GM23338 (cell line): Measurements from ENCODE around the gene DCAF5. TPM values are rescaled to one million over a fixed set of nuclear protein-coding genes. Genes with fewer than 3 reads are reported as not detected.

Source experiments
- ATAC-seq: fragments of 200-7000 bp; cut with Tn5 transposase; 3 replicates; pipeline ENCODE4 v1.9.1; 2020
- DNase-seq: peaks from one replicate; pipeline ENCODE4 v3.0.0-alpha.2; 2015; ENCODE audit warnings: low spot score
- H2AFZ ChIP-seq: fragments of 200-600 bp; sonication (generic); 2 replicates; pipeline ENCODE4 v1.8.0; 2016; ENCODE audit warnings: antibody characterized with exemption, mild to moderate bottlenecking, moderate library complexity
- H3F3A ChIP-seq: fragments of 200-600 bp; sonication (generic); replicated peaks from 2 replicates; pipeline ENCODE4 v1.8.0; 2017; ENCODE audit warnings: antibody characterized with exemption, mixed run types, low read depth
- H3K27ac ChIP-seq: fragments of 200-600 bp; sonication (generic); 2 replicates; pipeline ENCODE4 v1.6.1; 2016; ENCODE audit warnings: low read depth
- H3K27me3 ChIP-seq: fragments of 200-600 bp; sonication (generic); 2 replicates; pipeline ENCODE4 v1.8.0; 2016; ENCODE audit warnings: mild to moderate bottlenecking, mixed run types, moderate library complexity; ENCODE audit not compliant: insufficient read depth
- H3K36me3 ChIP-seq: fragments of 200-600 bp; sonication (generic); 2 replicates; pipeline ENCODE4 v1.8.0; 2016; ENCODE audit warnings: mild to moderate bottlenecking; ENCODE audit not compliant: insufficient read depth
- H3K4me1 ChIP-seq: fragments of 200-600 bp; sonication (generic); 2 replicates; pipeline ENCODE4 v1.8.0; 2016; ENCODE audit warnings: mild to moderate bottlenecking, moderate library complexity; ENCODE audit not compliant: insufficient read depth
- H3K4me2 ChIP-seq: fragments of 200-600 bp; sonication (generic); 2 replicates; pipeline ENCODE4 v1.7.1; 2017; ENCODE audit warnings: mixed run types
- H3K4me3 ChIP-seq: fragments of 200-600 bp; sonication (generic); 2 replicates; pipeline ENCODE4 v1.6.1; 2016; ENCODE audit warnings: mixed run types
- H3K79me2 ChIP-seq: fragments of 200-600 bp; sonication (generic); replicated peaks from 2 replicates; pipeline ENCODE4 v1.8.0; 2017; ENCODE audit warnings: mild to moderate bottlenecking; ENCODE audit not compliant: insufficient read depth
- H3K9me2 ChIP-seq: fragments of 200-600 bp; sonication (generic); 2 replicates; pipeline ENCODE4 v1.8.0; 2017; ENCODE audit not compliant: insufficient read depth
- H4K20me1 ChIP-seq: fragments of 200-600 bp; sonication (generic); replicated peaks from 2 replicates; pipeline ENCODE4 v1.8.0; 2017; ENCODE audit warnings: mild to moderate bottlenecking; ENCODE audit not compliant: insufficient read depth
- H3K27ac Mint-ChIP-seq: 2 replicates; pipeline ENCODE4 v1.8.0; 2020; ENCODE audit warnings: inconsistent platforms, mild to moderate bottlenecking, moderate library complexity, mixed read lengths
- H3K27me3 Mint-ChIP-seq: 3 replicates; pipeline ENCODE4 v1.8.0; 2022; ENCODE audit warnings: low read depth, mild to moderate bottlenecking, moderate library complexity, mixed read lengths, inconsistent platforms; ENCODE audit not compliant: insufficient read depth, poor library complexity
- H3K36me3 Mint-ChIP-seq: 3 replicates; pipeline ENCODE4 v1.8.0; 2021; ENCODE audit warnings: low read depth, mild to moderate bottlenecking, inconsistent platforms, moderate library complexity, mixed read lengths
- H3K4me1 Mint-ChIP-seq: 3 replicates; pipeline ENCODE4 v1.8.0; 2020; ENCODE audit warnings: mild to moderate bottlenecking, inconsistent platforms, mixed read lengths
- H3K4me3 Mint-ChIP-seq: 3 replicates; pipeline ENCODE4 v1.8.0; 2021; ENCODE audit warnings: moderate library complexity, mild to moderate bottlenecking, inconsistent platforms, mixed read lengths
- H3K9me3 Mint-ChIP-seq: 3 replicates; pipeline ENCODE4 v1.8.0; 2020; ENCODE audit warnings: moderate library complexity, mild to moderate bottlenecking, inconsistent platforms, mixed read lengths
- CREB1 ChIP-seq: fragments of 250-450 bp; sonication (Bioruptor Pico); IDR thresholded peaks from 2 replicates; pipeline ENCODE4 v1.5.0; 2020; ENCODE audit warnings: low read depth, mild to moderate bottlenecking, moderate library complexity
- EZH2 ChIP-seq: fragments of 200-600 bp; sonication (generic); IDR thresholded peaks from one replicate; pipeline ENCODE4 v1.8.0; 2017; ENCODE audit warnings: antibody characterized with exemption, mild to moderate bottlenecking, low read depth; ENCODE audit not compliant: unreplicated experiment
- EZH2phosphoT487 ChIP-seq: fragments of 200-600 bp; sonication (generic); IDR thresholded peaks from one replicate; pipeline ENCODE4 v1.8.1; 2018; ENCODE audit warnings: antibody characterized with exemption; ENCODE audit not compliant: unreplicated experiment
- JUNB ChIP-seq: IDR thresholded peaks from one replicate; pipeline ENCODE4 v1.6.1; 2016; ENCODE audit warnings: antibody characterized with exemption; ENCODE audit not compliant: unreplicated experiment
- STAT1 ChIP-seq: IDR thresholded peaks from one replicate; pipeline ENCODE4 v1.6.1; 2016; ENCODE audit warnings: antibody characterized with exemption; ENCODE audit not compliant: unreplicated experiment
- ZNF114 ChIP-seq: fragments of 250-450 bp; sonication (Bioruptor Pico); IDR thresholded peaks from 2 replicates; pipeline ENCODE4 v1.5.0; 2020; ENCODE audit warnings: mild to moderate bottlenecking, moderate library complexity
- ZNF331 ChIP-seq: fragments of 250-450 bp; sonication (Bioruptor Pico); IDR thresholded peaks from 2 replicates; pipeline ENCODE4 v1.5.0; 2020; ENCODE audit warnings: low read depth, mild to moderate bottlenecking, moderate library complexity
- polyA plus RNA-seq: library from polyadenylated mRNA; unstranded; fragments of >200 nt; fragmentation: Nextera tagmentation; extraction: Ambion mirVana; gene quantifications from 2 replicates; pipeline ENCODE4 v1.2.1, GENCODE V29; 2016
- total RNA-seq: library from RNA; depleted of rRNA; stranded (reverse); fragments of >200 nt; shearing (Covaris generic); gene quantifications from 2 replicates; pipeline ENCODE4 v1.2.3, GENCODE V29; 2014
- TF ChIP-seq, protein P1 (sequence below): IDR thresholded peaks from 2 replicates; pipeline ENCODE4 v1.6.1; 2016; ENCODE audit warnings: antibody characterized with exemption
- TF ChIP-seq, protein P2 (sequence below), 2 experiments: fragments of 200-600 bp in 1 of 2; sonication (generic) in 1 of 2; conservative IDR thresholded peaks; 2 replicates each; pipeline versions ENCODE4 v1.5.1 to v1.6.1; 2016 to 2017; ENCODE audit warnings: antibody characterized with exemption in 2 of 2, low read depth in 2 of 2, mild to moderate bottlenecking in 2 of 2, moderate library complexity in 1 of 2

Gene DCAF5
- total and polyA plus RNA-seq, 2 experiments from 2014 or later: 14.0 to 15.2 TPM

DNA sequence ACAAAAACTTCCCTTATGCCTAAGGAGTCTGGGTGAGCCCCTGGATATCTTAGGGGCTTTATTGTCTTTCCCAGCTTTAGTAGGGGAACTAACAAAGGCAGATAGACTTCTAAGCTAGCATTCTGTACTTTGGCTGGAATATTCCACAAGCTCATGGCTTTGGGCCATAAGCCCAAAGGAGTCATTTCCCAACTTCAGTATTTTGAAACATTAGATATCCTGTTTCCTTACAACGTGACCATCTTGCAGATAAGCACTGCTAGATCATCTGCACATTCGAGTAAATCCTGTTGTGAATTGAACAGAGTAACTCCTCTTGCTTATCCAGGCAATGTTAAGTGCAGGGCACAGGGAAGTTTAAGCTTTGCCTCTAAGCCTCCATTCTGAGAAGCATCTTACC lies 103.2 kb downstream of the DCAF5 start:
- Histone ChIP-seq H3K4me1 (peaks cover 38% of the 10 kb centered on the region), H4K20me1 (no peaks in the 10 kb centered on the region), H3K4me2 (0 out of 2 replicates have a peak overlapping the region, but pooled peaks have one; percentile 18), H2AFZ (no peak overlapping the region), H3K4me3 (no peak overlapping the region), H3K36me3 (no peaks in the 10 kb centered on the region), H3K27me3 (no peaks in the 10 kb centered on the region), H3K79me2 (no peaks in the 10 kb centered on the region), H3F3A (no peaks in the 10 kb centered on the region), H3K27ac (no peak overlapping the region), H3K9me2 (peaks cover 3% of the 10 kb centered on the region; the same call in 1 of the 2 replicates)
- TF ChIP-seq, protein P1, sequence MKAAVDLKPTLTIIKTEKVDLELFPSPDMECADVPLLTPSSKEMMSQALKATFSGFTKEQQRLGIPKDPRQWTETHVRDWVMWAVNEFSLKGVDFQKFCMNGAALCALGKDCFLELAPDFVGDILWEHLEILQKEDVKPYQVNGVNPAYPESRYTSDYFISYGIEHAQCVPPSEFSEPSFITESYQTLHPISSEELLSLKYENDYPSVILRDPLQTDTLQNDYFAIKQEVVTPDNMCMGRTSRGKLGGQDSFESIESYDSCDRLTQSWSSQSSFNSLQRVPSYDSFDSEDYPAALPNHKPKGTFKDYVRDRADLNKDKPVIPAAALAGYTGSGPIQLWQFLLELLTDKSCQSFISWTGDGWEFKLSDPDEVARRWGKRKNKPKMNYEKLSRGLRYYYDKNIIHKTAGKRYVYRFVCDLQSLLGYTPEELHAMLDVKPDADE: no peak
- TF ChIP-seq STAT1 (no peak), JUNB (no peak), CREB1 (CRISPR knock-in tag) (no peak), ZNF114 (no peak), EZH2phosphoT487 (no peak), EZH2 (no peak), ZNF331 (CRISPR knock-in tag) (no peak)
- TF ChIP-seq, protein P2, sequence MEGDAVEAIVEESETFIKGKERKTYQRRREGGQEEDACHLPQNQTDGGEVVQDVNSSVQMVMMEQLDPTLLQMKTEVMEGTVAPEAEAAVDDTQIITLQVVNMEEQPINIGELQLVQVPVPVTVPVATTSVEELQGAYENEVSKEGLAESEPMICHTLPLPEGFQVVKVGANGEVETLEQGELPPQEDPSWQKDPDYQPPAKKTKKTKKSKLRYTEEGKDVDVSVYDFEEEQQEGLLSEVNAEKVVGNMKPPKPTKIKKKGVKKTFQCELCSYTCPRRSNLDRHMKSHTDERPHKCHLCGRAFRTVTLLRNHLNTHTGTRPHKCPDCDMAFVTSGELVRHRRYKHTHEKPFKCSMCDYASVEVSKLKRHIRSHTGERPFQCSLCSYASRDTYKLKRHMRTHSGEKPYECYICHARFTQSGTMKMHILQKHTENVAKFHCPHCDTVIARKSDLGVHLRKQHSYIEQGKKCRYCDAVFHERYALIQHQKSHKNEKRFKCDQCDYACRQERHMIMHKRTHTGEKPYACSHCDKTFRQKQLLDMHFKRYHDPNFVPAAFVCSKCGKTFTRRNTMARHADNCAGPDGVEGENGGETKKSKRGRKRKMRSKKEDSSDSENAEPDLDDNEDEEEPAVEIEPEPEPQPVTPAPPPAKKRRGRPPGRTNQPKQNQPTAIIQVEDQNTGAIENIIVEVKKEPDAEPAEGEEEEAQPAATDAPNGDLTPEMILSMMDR (conservative IDR thresholded peaks at IDR 0.05; ENCODE audit: low read depth in 2 of 2): no peak
- ATAC-seq (no peak), DNase-seq (no peak)
- Mint-ChIP-seq H3K36me3 (peaks cover 12% of the 10 kb centered on the region), H3K4me3 (no peak overlapping the region), H3K27me3 (peaks cover 5% of the 10 kb centered on the region), H3K4me1 (peaks cover 50% of the 10 kb centered on the region), H3K27ac (no peak overlapping the region), H3K9me3 (no peaks in the 10 kb centered on the region)

DNA sequence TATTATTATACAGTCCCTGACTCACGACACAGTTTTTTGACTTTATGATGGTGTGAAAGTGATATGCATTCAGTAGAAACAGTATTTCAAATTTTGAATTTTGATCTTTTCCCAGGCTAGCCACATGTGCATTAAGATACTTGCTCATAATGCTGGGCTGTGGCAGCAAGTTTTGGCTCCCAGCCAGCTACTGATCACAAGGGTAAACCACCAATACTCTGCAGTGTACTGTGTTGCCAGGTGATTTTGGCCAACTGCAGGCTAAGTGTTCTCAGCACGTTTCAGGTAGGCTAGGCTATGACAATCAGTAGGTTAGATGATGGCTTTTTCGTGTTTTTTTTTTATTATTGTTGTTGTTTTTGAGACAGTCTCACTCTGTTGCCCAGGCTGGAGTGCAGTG lies 104.5 kb downstream of the DCAF5 start:
- no peak for DNase-seq
- Mint-ChIP-seq H3K36me3 (peaks cover 4% of the 10 kb centered on the region; the same call in 1 of the 3 replicates), H3K9me3 (no peaks in the 10 kb centered on the region), H3K4me1 (peaks cover 61% of the 10 kb centered on the region), H3K4me3 (no peak overlapping the region), H3K27ac (no peak overlapping the region), H3K27me3 (peaks cover 9% of the 10 kb centered on the region)
- Histone ChIP-seq H3K36me3 (no peaks in the 10 kb centered on the region), H3K79me2 (no peaks in the 10 kb centered on the region), H3K4me2 (no peak overlapping the region), H3K4me3 (no peak overlapping the region), H3K9me2 (peaks cover 3% of the 10 kb centered on the region; the same call in 1 of the 2 replicates), H3F3A (no peaks in the 10 kb centered on the region), H3K27ac (no peak overlapping the region), H4K20me1 (no peaks in the 10 kb centered on the region), H2AFZ (no peak overlapping the region), H3K4me1 (peaks cover 38% of the 10 kb centered on the region), H3K27me3 (no peaks in the 10 kb centered on the region)
- no peak for ATAC-seq
- TF ChIP-seq EZH2phosphoT487 (no peak), ZNF114 (no peak)
